NCI-H82 (cell line): ENCODE measurements around the gene ZGPAT.

Experiments
- DNase-seq: peaks from one replicate; lab custom pipeline; 2025; lab: John Stamatoyannopoulos, UW

Gene ZGPAT

GRCh38 chr20:63782521-63782971 is 74.7 kb downstream of the ZGPAT start:
- DNase-seq: no peak

- no peak for DNase-seq
Measured at GRCh38 chr20:63783970-63784369, 76.1 kb downstream of the ZGPAT start.

DNA sequence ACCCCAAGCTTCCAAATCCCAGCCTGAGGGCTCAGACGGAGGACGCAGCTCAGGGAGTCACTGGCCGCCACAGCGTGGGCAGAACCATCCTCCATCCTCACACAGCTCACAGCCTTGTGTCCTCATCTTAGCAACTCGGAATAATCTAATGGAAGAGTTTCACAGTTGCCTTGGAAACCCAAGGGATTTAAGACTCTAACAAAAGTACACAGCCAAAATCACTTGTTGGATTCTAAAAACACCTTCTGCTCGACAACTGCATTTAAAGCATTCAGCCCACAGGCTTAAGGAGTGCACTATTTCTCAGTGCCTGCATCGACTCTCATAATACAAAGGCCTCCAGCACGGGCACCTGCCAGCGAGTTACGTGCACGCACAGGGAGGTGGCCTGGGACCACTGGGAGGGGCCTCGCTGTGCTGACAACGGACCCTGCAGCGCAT is 77.9 kb downstream of the ZGPAT start:
- no peak for DNase-seq
